Activated T-helper 1 cell treated with anti-CD3 and anti-CD28 coated beads, Interleukin-2, amount 50 U/mL, for 16 hours (primary cell): ENCODE data around the gene OXSR1.
"Not testable (repeated sequence)": the region's sequence is repeated elsewhere in the genome, so short reads cannot be mapped to it uniquely, and the experiment has no call there.

Experiments used
- DNase-seq, 2 donors: peaks; one replicate each; pipeline ENCODE4 v3.0.0-alpha.2; 2020; ENCODE audit warnings: low read depth in 1 of 2, low spot score in 1 of 2

The OXSR1 gene

GRCh38 chr3:38127611-38128302 lies 37.6 kb upstream of the OXSR1 start:
- no peak for DNase-seq

- DNase-seq, result no peak
Measured at GRCh38 chr3:38128303-38128655, 37.1 kb upstream of the OXSR1 start.

GRCh38 chr3:38129058-38129457 lies 36.3 kb upstream of the OXSR1 start:
- DNase-seq, result no peak

- no peak for DNase-seq
Measured at GRCh38 chr3:38130631-38131065, 34.7 kb upstream of the OXSR1 start.

GRCh38 chr3:38131621-38132369 lies 33.5 kb upstream of the OXSR1 start:
- DNase-seq, result no peak

- DNase-seq, result no peak
Measured at GRCh38 chr3:38133209-38133556, 32.2 kb upstream of the OXSR1 start.

- DNase-seq, result no peak
Measured at GRCh38 chr3:38133557-38134405, 31.6 kb upstream of the OXSR1 start.

- not testable (repeated sequence) for DNase-seq
Measured at GRCh38 chr3:38134517-38135143, 30.7 kb upstream of the OXSR1 start.

- DNase-seq, result not testable (repeated sequence)
Measured at GRCh38 chr3:38135621-38136277, 29.6 kb upstream of the OXSR1 start.

GRCh38 chr3:38136393-38136776 lies 29.0 kb upstream of the OXSR1 start:
- no peak for DNase-seq

- peak; percentile 94 to 96 for DNase-seq
Measured at GRCh38 chr3:38136777-38137614, 28.3 kb upstream of the OXSR1 start, which contains the start of gene ACAA1. ACAA1 (minus strand) TSS chr3:38137127; CDS start chr3:38137035, 92 bp downstream.

- no peak for DNase-seq
Measured at GRCh38 chr3:38137615-38138348, 27.6 kb upstream of the OXSR1 start.

- DNase-seq, result peak; percentile 65 to 69
Measured at GRCh38 chr3:38138349-38139190, 26.8 kb upstream of the OXSR1 start, which contains the start of gene MYD88. MYD88 (plus strand) TSS chr3:38138661; CDS start chr3:38138701, 40 bp downstream.

GRCh38 chr3:38139191-38139590 lies 26.1 kb upstream of the OXSR1 start:
- DNase-seq, result no peak

- no peak for DNase-seq
Measured at GRCh38 chr3:38139652-38140051, 25.7 kb upstream of the OXSR1 start.

- no peak for DNase-seq
Measured at GRCh38 chr3:38140326-38141172, 24.8 kb upstream of the OXSR1 start.
